Left ventricle myocardium superior (tissue), 1 donor: ENCODE data around the gene ESF1. TPM values are rescaled to one million over a fixed set of nuclear protein-coding genes. Genes with fewer than 3 reads are reported as not detected.
"Not testable (repeated sequence)": the region's sequence is repeated elsewhere in the genome, so short reads cannot be mapped to it uniquely, and the experiment has no call there.

Experiments
- ATAC-seq: fragments of 200-7000 bp; cut with Tn5 transposase; one replicate; pipeline ENCODE4 v1.9.1; 2020; ENCODE audit warnings: mild to moderate bottlenecking, moderate library complexity
- DNase-seq: peaks from one replicate; pipeline ENCODE4 v3.0.0-alpha.2; 2020
- intact Hi-C: fragments of 100-400 bp; cut with micrococcal nuclease; formaldehyde crosslinking; loops from one replicate; pipeline ENCODE4 v1.11.0; 2022
- total RNA-seq: library from RNA; stranded (reverse); fragmentation: NEBNext Ultra II Directional; extraction: Animal tissue kit (Norgen Biotek cat#: 25700); gene quantifications from one replicate; pipeline ENCODE4 v1.2.1, GENCODE V29; 2021
- donor health status: DM: no; HTN: yes; CAD: no; lungs with severe emphysema.

The ESF1 gene
- total RNA-seq, 1 donor from 2014 or later: 13.7 TPM

- DNase-seq: no peak
- ATAC-seq: no peak
- intact Hi-C loops: no loop called here
Observed at GRCh38 chr20:13753436-13754036, 31.2 kb downstream of the ESF1 start.

- intact Hi-C loops: no loop called here
- DNase-seq (no peak), ATAC-seq (no peak)
Observed at GRCh38 chr20:13749811-13750210, 34.9 kb downstream of the ESF1 start.

- ATAC-seq: peak; percentile 45
- intact Hi-C loops: no loop called here
- no peak for DNase-seq
Observed at GRCh38 chr20:13745784-13746183, 38.9 kb downstream of the ESF1 start.

- ATAC-seq (no peak), DNase-seq (no peak)
- intact Hi-C loops: no loop called here
Observed at GRCh38 chr20:13744352-13744751, 40.4 kb downstream of the ESF1 start.

GRCh38 chr20:13741879-13742278, 42.8 kb downstream of the ESF1 start:
- intact Hi-C loops: no loop called here
- no peak for DNase-seq
- ATAC-seq: no peak

GRCh38 chr20:13739731-13740649, 44.7 kb downstream of the ESF1 start:
- peak; percentile 26 for ATAC-seq
- DNase-seq: no peak
- intact Hi-C loops: no loop called here

- ATAC-seq, DNase-seq, intact Hi-C loops: not testable (repeated sequence)
Observed at GRCh38 chr20:13738187-13738586, 46.5 kb downstream of the ESF1 start.

GRCh38 chr20:13736436-13737191, 48.1 kb downstream of the ESF1 start:
- ATAC-seq: peak; percentile 94
- intact Hi-C loops: no loop called here

GRCh38 chr20:13735826-13736225, 48.9 kb downstream of the ESF1 start:
- DNase-seq: no peak
- intact Hi-C loops: no loop called here

More at GRCh38 chr20:13736436-13737191, 48.1 kb downstream of the ESF1 start:
- DNase-seq: no peak

GRCh38 chr20:13723011-13723410, 61.7 kb downstream of the ESF1 start:
- peak; percentile 32 for ATAC-seq
- intact Hi-C loops: no loop called here
- DNase-seq: no peak

More at GRCh38 chr20:13735826-13736225, 48.9 kb downstream of the ESF1 start:
- no peak for ATAC-seq

- no peak for ATAC-seq
- DNase-seq: no peak
- intact Hi-C loops: no loop called here
Observed at GRCh38 chr20:13718171-13718570, 66.5 kb downstream of the ESF1 start.

- intact Hi-C loops: no loop called here
- ATAC-seq (no peak), DNase-seq (no peak)
Observed at GRCh38 chr20:13717631-13718044, 67.1 kb downstream of the ESF1 start.

- ATAC-seq (no peak), DNase-seq (no peak)
- intact Hi-C loops: no loop called here
Observed at GRCh38 chr20:13715171-13715570, 69.5 kb downstream of the ESF1 start.

- ATAC-seq: no peak
- intact Hi-C loops: no loop called here
- no peak for DNase-seq
Observed at GRCh38 chr20:13708234-13708633, 76.5 kb downstream of the ESF1 start.

GRCh38 chr20:13703265-13703664, 81.5 kb downstream of the ESF1 start:
- intact Hi-C loops: no loop called here
- ATAC-seq (no peak), DNase-seq (no peak)

GRCh38 chr20:13701486-13701885, 83.2 kb downstream of the ESF1 start:
- DNase-seq (no peak), ATAC-seq (no peak)
- intact Hi-C loops: no loop called here

- intact Hi-C loops: no loop called here
- ATAC-seq: no peak
- DNase-seq: no peak
Observed at GRCh38 chr20:13700761-13701160, 84.0 kb downstream of the ESF1 start.

- intact Hi-C loops: no loop called here
- no peak for DNase-seq
- no peak for ATAC-seq
Observed at GRCh38 chr20:13694420-13695150, 90.1 kb downstream of the ESF1 start.
